Stimulated activated CD4-positive, alpha-beta T cell treated with anti-CD3 and anti-CD28 coated beads, TNF-alpha, amount 100 ng/mL, for 1 hour (primary cell): Measurements from ENCODE around the gene EPHA3.

ENCODE experiments used
- DNase-seq, 3 donors: peaks; one replicate each; pipeline ENCODE4 v3.0.0-alpha.2; 2020; ENCODE audit warnings: low read depth in 3 of 3, low spot score in 1 of 3

Gene EPHA3

GRCh38 chr3:89227634-89228033 is 120.2 kb downstream of the EPHA3 start:
- DNase-seq, result no peak

DNA sequence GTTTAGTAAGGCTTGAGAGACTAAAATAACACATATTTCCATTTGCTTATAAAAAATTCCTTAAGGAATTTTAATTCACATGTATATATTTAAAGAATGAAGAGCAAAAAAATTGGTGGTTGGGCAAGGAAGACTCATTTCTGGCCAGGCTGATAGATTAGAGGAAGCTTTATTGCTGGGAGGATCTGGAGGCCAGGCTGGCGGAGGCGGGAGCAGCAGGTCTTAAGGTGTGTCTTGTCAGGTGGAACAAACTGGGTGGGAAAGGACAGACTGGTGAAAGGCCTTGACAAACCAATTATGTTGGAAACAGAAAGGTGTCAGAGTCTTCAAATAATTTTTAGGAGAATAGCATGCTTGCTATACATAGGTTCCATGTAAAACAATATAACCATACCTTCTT is 124.7 kb downstream of the EPHA3 start:
- DNase-seq, result no peak

DNA sequence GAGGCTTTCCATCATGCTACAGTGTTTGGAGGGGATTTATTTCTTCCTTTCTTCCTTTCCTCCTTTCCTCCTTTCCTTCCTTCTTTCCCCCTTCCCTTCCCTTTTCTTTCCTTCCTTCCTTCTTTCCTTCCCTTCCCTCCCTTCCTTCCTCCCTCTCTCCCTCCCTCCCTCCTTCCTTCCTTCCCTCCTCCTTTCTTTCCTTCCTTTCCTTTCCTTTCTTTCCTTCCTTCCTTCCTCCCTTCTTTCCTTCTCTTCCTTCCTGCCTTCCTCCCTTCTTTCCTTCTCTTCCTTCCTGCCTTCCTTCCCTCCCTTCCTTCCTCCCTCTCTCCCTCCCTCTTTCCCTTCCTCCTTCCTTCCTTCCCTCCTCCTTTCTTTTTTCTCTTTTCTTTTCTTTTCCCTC is 127.2 kb downstream of the EPHA3 start:
- DNase-seq, result no peak

- no peak for DNase-seq
Measured at GRCh38 chr3:89238846-89239245, 131.4 kb downstream of the EPHA3 start.

- DNase-seq, result no peak
Measured at GRCh38 chr3:89239774-89240173, 132.4 kb downstream of the EPHA3 start.

DNA sequence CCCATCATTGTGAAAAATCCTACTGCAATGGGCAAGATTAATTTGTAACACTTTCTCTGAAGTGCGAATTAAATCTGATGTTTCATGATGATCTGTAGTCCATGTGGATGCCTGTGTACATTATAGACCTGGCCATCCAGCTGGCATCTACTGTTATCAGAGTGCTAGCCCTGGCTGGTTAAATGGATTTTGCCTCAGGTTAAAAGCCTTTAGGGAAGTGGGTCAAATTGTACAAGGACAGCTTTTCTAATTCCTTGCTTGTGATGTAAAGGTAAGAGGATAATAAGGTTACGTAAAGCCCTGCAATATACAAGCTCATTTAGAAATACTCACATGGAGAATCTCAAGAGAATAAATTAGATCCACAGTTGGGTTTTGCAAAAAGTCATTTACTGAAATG is 138.2 kb downstream of the EPHA3 start:
- no peak for DNase-seq

GRCh38 chr3:89246326-89246725 is 138.9 kb downstream of the EPHA3 start:
- no peak for DNase-seq

DNA sequence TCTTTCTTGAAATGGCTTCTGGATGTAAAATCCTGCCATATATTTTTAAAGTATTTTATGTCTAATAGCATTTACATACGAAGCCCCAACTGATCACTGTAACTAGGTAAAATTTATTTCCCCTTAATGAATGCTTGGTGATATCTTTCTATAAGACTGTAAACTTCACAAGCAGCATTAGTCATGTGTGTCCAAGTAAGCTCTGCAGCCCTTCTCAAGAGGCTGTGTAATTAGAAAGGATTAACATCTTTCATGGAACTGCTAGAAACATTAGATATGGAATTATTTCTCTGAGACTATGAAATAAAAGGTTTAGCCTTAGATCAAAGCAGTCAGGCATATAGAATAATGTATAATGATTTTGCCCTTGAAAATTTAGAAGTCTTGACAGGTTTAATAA is 143.3 kb downstream of the EPHA3 start:
- DNase-seq, result no peak

DNA sequence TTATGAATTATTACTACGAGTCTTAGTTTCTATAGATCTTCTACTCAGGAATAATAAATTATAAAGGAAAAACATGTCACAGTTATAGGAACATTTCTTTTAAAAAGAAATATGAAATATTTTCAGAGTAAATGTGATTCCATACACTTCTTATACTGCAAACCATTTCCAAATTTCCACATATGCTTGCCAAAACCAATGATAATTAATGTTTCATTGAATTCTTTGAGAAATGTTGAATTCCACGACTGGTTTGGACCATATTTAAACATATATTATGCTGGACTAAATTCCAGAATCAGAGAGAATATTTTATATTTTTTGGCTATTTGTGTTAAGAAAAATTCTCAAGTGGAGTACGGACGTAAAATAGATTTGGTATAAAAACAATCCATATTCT is 144.6 kb downstream of the EPHA3 start:
- DNase-seq, result no peak

DNA sequence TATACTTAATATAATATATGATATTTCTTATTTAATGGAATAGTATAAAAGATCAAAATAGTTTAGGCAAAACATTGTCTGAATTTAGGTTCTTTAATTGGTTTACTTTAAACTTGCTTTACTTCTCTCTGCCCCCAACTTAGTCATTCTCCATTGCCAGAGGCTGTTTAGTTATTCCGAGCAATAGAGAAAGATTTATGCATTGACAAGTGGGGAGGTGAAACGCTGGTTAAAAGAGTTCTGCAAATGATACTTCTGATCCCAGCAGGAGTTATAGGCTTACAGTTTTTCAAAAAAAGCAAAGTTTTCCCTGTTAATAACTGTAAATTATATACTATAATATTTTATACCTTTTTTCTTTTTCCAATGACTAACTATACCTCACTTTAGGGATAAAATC is 145.4 kb downstream of the EPHA3 start:
- no peak for DNase-seq

DNA sequence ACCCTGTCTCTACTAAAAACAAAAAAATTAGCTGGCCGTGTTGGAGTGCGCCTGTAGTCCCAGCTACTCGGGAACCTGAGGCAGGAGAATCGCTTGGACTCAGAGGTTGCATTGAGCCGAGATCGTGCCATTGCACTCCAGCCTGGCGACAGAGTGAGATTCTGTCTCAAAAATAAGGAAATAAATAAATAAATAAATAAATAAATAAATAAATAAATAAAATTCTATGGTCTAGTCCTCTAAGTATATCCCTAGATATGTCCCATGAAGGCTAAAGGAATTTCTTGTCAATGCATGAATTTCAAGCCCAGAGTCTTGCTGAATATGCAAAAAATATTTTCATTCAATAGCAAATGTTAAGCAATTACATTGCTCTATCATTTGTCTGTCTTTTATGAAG is 149.0 kb downstream of the EPHA3 start:
- DNase-seq, result no peak

DNA sequence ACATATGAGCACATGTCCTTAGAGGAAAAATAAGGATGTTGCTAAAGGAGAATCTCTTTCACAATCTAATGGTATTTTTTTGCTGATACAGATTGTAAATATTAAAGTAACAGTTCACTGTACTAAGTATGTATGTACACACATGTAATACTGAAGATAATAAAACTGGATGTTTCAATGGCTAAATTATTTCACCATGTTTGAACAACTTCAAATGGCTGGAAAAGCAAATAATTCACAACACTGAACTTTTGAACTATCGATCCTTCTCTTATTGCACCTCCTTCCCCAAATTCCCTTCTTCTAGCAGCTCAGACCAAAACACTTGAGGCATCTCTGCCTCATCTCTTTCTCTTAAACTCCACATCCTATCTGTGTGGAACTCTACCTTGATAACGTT is 149.5 kb downstream of the EPHA3 start:
- DNase-seq, result no peak

DNA sequence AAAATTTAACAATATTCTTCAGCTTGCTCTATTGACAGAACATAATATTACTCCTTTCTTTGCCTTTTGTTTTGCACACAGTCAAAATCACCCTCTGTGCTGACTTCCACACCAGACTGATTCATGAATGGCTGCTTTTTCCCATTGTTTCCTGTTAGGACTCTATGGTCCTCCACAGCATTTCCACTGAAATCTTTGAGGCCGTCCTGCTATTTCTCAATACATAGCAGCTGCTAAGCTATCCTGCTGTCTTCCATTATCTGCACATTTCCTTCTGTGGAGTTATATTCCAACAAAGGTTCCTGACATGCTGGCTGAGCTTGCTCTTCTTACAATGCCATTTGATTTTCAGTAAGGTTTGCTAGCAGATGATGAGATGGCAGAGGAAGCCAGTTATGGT is 153.3 kb downstream of the EPHA3 start:
- no peak for DNase-seq

DNA sequence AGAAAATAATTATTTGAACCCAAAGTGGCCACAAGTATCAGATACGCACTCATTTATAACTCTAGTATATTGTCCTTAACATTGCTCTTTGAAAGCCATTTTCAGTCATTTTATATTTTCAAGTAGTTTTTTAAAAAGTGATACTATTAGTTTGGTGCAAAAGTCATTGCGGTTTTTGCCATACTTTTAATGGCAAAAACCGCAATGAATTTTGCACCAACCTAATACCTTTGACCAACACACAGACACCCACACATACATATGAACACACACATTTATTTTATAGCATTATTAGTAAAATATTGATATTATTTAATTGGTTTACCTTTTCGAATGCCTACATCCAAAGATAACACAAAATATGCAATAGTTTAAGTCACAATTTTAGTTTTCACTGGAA is 154.3 kb downstream of the EPHA3 start:
- DNase-seq, result no peak

DNA sequence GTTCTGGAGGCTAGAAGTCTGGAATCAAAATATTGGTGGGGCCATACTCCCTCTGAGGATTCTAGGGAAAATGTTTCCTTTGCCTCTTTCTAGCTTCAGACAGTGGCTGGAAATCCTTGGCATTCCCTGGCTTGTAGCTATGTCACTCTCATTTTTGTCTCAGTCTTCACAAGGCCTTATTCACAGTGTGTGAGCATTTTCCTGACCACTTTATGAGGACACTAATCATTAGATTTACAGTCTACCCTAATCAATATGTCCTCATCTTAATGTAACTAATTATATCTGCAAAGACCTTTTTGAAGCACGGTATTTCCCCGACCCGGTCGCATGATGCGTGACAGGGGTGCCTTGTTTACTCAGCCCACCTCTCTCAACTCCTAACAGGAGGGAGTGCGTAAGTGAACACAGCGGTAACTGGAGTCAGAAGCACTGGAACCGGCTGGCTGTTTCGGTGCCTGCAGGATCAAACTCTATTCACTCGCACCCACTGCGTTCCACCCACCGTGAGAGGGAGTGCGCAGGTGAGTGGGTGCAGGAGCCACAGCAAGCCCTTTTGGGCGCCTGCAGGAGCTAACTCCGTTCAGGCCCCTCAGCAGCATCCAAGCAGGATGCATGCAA is 155.0 kb downstream of the EPHA3 start:
- no peak for DNase-seq

- no peak for DNase-seq
Measured at GRCh38 chr3:89264037-89264560, 156.7 kb downstream of the EPHA3 start.

GRCh38 chr3:89266074-89266473 is 158.7 kb downstream of the EPHA3 start:
- no peak for DNase-seq

DNA sequence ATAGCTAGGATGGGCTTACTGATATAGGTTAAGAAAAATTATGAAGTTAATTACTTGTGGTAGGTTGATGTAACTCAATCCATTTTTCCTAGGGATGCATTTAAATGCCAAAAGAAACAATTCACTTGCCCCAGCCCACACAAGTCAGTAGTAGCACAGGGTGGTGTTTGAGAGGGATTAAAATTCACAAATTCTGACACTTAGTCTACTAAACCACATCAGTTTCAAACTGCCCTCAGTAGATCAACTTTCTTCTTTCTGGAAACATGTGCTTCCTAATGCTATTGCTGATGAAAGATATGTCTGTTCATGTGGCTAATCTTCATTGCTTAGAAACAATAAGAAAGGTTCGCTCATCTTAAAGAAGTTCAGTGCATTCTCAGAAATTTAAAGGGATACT is 160.6 kb downstream of the EPHA3 start:
- no peak for DNase-seq

DNA sequence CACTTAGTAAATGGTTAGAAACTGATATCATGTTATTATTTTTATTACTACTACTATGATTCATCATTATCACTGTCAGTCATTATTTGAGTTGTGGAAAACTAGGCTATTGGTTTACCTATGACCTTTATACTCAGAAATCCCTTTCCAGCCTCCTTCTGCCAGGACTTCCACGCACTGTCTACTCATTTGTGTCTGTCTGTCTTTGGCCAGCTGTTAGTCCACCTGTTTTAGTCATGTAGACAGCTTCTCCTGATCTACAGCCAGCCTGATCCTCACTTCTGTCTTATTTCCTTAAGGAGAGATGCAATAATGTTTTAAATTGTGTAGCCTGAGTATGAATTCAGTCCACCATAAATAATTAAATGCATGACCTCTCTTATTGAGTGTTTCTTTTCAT is 162.8 kb downstream of the EPHA3 start:
- no peak for DNase-seq

DNA sequence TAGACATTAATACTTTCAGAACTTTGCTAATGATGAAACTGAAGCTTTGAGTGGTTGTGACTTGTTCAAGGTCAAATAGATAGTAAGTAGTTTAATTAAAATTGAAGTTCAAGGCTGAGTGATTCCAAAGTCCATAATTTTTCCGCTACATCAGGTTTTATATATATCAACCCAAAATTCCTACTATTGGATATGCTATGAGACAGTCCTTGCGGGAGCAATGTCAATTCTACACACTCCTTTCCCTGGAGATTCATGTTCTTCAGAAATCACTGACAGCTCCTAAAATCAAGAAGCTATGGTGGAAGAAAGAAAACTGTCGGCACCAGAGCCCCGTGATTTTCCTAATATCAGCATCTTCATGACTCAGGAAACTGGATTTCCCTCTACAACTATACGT is 167.6 kb downstream of the EPHA3 start:
- DNase-seq, result no peak

DNA sequence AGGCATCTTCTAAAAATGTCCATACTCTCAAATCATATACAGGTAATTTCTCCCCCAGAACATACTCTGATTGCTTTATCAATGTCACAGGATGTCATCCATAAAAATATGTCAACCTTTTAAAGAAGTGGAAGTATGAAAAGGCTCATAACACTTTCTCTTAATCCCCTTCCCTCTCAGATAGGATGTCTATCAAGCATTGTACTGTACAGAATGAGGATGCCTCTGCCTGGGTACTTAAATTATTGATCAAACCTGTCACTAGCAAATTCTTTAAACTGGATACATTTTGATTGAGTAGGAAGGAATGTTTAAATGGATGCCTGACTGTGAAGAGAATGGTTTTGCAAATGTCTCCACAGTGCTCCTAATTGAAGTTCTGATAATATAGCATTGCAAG is 168.7 kb downstream of the EPHA3 start:
- DNase-seq, result no peak

GRCh38 chr3:89278302-89279025 is 171.0 kb downstream of the EPHA3 start:
- no peak for DNase-seq

DNA sequence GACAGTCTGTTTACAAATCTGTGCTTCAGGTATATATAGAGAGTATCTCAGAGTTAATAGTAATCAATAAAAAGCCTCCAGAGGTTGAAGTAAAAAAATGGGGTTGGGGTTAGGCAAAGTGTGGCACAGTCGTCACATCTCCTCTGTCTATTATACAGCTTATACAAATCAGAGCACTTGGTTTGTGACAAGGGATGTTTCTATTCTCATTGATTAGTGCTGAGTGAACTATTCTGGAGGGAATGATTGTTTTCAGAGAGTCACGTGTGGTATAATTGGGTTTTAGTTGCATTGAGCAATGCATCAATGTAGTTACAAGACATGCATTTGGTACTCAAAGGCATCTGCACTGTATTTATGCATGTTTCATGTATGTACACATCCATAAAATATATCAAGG is 172.9 kb downstream of the EPHA3 start:
- DNase-seq, result no peak
